ENCODE measurements around the gene ACTC1.

- TF ChIP-seq, protein P1, sequence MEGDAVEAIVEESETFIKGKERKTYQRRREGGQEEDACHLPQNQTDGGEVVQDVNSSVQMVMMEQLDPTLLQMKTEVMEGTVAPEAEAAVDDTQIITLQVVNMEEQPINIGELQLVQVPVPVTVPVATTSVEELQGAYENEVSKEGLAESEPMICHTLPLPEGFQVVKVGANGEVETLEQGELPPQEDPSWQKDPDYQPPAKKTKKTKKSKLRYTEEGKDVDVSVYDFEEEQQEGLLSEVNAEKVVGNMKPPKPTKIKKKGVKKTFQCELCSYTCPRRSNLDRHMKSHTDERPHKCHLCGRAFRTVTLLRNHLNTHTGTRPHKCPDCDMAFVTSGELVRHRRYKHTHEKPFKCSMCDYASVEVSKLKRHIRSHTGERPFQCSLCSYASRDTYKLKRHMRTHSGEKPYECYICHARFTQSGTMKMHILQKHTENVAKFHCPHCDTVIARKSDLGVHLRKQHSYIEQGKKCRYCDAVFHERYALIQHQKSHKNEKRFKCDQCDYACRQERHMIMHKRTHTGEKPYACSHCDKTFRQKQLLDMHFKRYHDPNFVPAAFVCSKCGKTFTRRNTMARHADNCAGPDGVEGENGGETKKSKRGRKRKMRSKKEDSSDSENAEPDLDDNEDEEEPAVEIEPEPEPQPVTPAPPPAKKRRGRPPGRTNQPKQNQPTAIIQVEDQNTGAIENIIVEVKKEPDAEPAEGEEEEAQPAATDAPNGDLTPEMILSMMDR (IDR thresholded peaks at IDR 0.05): no peak
- TF ChIP-seq POLR2A (IDR thresholded peaks at IDR 0.05) (no peak), EP300 (IDR thresholded peaks at IDR 0.05) (no peak)
Measured at GRCh38 chr15:34780725-34781124, 14.6 kb downstream of the ACTC1 start.

Measured in ovary (tissue), 3 donors.